Left lobe of liver (tissue), 2 donors: ENCODE measurements around the gene DMXL1. TPM values are rescaled to one million over a fixed set of nuclear protein-coding genes. Genes with fewer than 3 reads are reported as not detected.
"Not testable (repeated sequence)": the region's sequence is repeated elsewhere in the genome, so short reads cannot be mapped to it uniquely, and the experiment has no call there.

ENCODE experiments used
- ATAC-seq: fragments of 200-7000 bp; cut with Tn5 transposase; one replicate; pipeline ENCODE4 v1.9.1; 2020; ENCODE audit warnings: mild to moderate bottlenecking, moderate library complexity
- DNase-seq: peaks from one replicate; pipeline ENCODE4 v3.0.0-alpha.2; 2020; ENCODE audit warnings: low spot score
- total RNA-seq: library from RNA; stranded (reverse); gene quantifications from one replicate; pipeline ENCODE4 v1.2.1, GENCODE V29; 2021
- donor health status: DM: no; HTN: no; CAD: no; lungs with moderate emphysema.
- donor health status: DM: no; HTN: yes; CAD: no.

DMXL1 gene
- total RNA-seq, 1 donor from 2014 or later: 21.5 TPM

- DNase-seq (no peak), ATAC-seq (no peak)
Observed at GRCh38 chr5:119117237-119117636, 46.4 kb downstream of the DMXL1 start.

- DNase-seq: no peak
- ATAC-seq: no peak
Observed at GRCh38 chr5:119118000-119118399, 47.1 kb downstream of the DMXL1 start.

GRCh38 chr5:119120893-119121292 is 50.0 kb downstream of the DMXL1 start:
- ATAC-seq: peak; percentile 69

GRCh38 chr5:119122474-119122873 is 51.6 kb downstream of the DMXL1 start:
- not testable (repeated sequence) for ATAC-seq, DNase-seq

More at GRCh38 chr5:119120893-119121292, 50.0 kb downstream of the DMXL1 start:
- no peak for DNase-seq

- ATAC-seq (no peak), DNase-seq (no peak)
Observed at GRCh38 chr5:119123280-119123679, 52.4 kb downstream of the DMXL1 start.

GRCh38 chr5:119129770-119130169 is 58.9 kb downstream of the DMXL1 start:
- ATAC-seq (no peak), DNase-seq (no peak)

- ATAC-seq (peak; percentile 59), DNase-seq (no peak)
Observed at GRCh38 chr5:119131530-119132304, 60.8 kb downstream of the DMXL1 start.

- not testable (repeated sequence) for ATAC-seq, DNase-seq
Observed at GRCh38 chr5:119135743-119136142, 64.9 kb downstream of the DMXL1 start.

- DNase-seq (no peak), ATAC-seq (no peak)
Observed at GRCh38 chr5:119136666-119137318, 65.9 kb downstream of the DMXL1 start.

GRCh38 chr5:119153629-119154028 is 82.7 kb downstream of the DMXL1 start:
- DNase-seq: no peak
- peak; percentile 26 for ATAC-seq

GRCh38 chr5:119158144-119158543 is 87.3 kb downstream of the DMXL1 start:
- DNase-seq: no peak
- ATAC-seq: no peak

- DNase-seq (no peak), ATAC-seq (no peak)
Observed at GRCh38 chr5:119161430-119161829, 90.5 kb downstream of the DMXL1 start.

GRCh38 chr5:119166026-119166425 is 95.1 kb downstream of the DMXL1 start:
- DNase-seq (no peak), ATAC-seq (no peak)

- no peak for ATAC-seq
- DNase-seq: no peak
Observed at GRCh38 chr5:119168401-119168800, 97.5 kb downstream of the DMXL1 start.

GRCh38 chr5:119171686-119172085 is 100.8 kb downstream of the DMXL1 start:
- DNase-seq: no peak
- ATAC-seq: no peak

- ATAC-seq: no peak
- no peak for DNase-seq
Observed at GRCh38 chr5:119174578-119175163, 103.8 kb downstream of the DMXL1 start.

GRCh38 chr5:119176785-119177184 is 105.9 kb downstream of the DMXL1 start:
- ATAC-seq (no peak), DNase-seq (no peak)

GRCh38 chr5:119177226-119177625 is 106.3 kb downstream of the DMXL1 start:
- DNase-seq: no peak
- ATAC-seq: no peak

GRCh38 chr5:119178435-119178834 is 107.5 kb downstream of the DMXL1 start:
- no peak for DNase-seq
- no peak for ATAC-seq

GRCh38 chr5:119179857-119180641 is 109.2 kb downstream of the DMXL1 start:
- no peak for ATAC-seq
- DNase-seq: no peak

GRCh38 chr5:119185512-119185911 is 114.6 kb downstream of the DMXL1 start:
- ATAC-seq, DNase-seq: not testable (repeated sequence)
